Lower leg skin (tissue), 4 donors: Measurements from ENCODE around the gene CRELD1. TPM values are rescaled to one million over a fixed set of nuclear protein-coding genes. Genes with fewer than 3 reads are reported as not detected.

ENCODE experiments used
- DNase-seq, 2 donors: peaks; one replicate each; pipeline ENCODE4 v3.0.0-alpha.2; 2019; ENCODE audit warnings: low spot score in 2 of 2
- H3K4me3 ChIP-seq: fragments of 200-600 bp; sonication (generic); 2 replicates; pipeline ENCODE4 v1.5.1; 2017; ENCODE audit warnings: mild to moderate bottlenecking, low read depth; ENCODE audit not compliant: poor library complexity, severe bottlenecking
- CTCF ChIP-seq, 3 donors: fragments of 450-650 bp; IDR thresholded peaks; one replicate each; pipeline ENCODE4 v1.5.1; 2016; ENCODE audit warnings: antibody characterized with exemption in 3 of 3, mild to moderate bottlenecking in 3 of 3, moderate library complexity in 2 of 3
- POLR2A ChIP-seq, 2 donors: fragments of 450-650 bp; IDR thresholded peaks; one replicate each; pipeline ENCODE4 v1.6.1; 2016 to 2017; ENCODE audit warnings: antibody characterized with exemption in 2 of 2, mild to moderate bottlenecking in 1 of 2, moderate library complexity in 1 of 2
- WGBS, 2 donors: methylation state at CpG; one replicate each; pipeline ENCODE4 v1.1.5; 2018; 5-methylcytosine and 5-hydroxymethylcytosine counted together
- intact Hi-C: fragments of 100-400 bp; cut with DNase I; formaldehyde crosslinking; loops from one replicate; pipeline ENCODE4 v1.15.0; 2023; ENCODE audit warnings: low total_unique reads
- total RNA-seq, 4 donors: library from RNA; depleted of rRNA; stranded (reverse); fragments of >200 nt; gene quantifications; one replicate each; pipeline ENCODE4 v1.1.0, GENCODE V29; 2016

The CRELD1 gene
- total RNA-seq, 4 donors from 2014 or later: 16.1 to 58.8 (median 28.3) TPM

- WGBS, 2 donors: 68 to 79% methylated on average over 7 of the region's 7 CpGs
- no peak for TF ChIP-seq CTCF (IDR thresholded peaks at IDR 0.05)
- no peak for TF ChIP-seq POLR2A (IDR thresholded peaks at IDR 0.05)
- intact Hi-C loops: loop anchor here (10.0 kb wide), 1 partner anchor 55 kb away; no protein-coding TSS in a partner anchor
- DNase-seq: no peak
- H3K4me3 ChIP-seq: no peak overlapping the region
These were observed 24.2 kb upstream of the CRELD1 start for GRCh38 chr3:9909221-9910013.

GRCh38 chr3:9911863-9912262 lies 21.8 kb upstream of the CRELD1 start:
- no peak for DNase-seq
- WGBS, 2 donors: 83 to 85% methylated on average over 8 of the region's 8 CpGs
- no peak for TF ChIP-seq CTCF (IDR thresholded peaks at IDR 0.05)
- no peak for TF ChIP-seq POLR2A (IDR thresholded peaks at IDR 0.05)
- intact Hi-C loops: loop anchor here (10.0 kb wide), 1 partner anchor 57 kb away; no protein-coding TSS in a partner anchor
- no peak overlapping the region for H3K4me3 ChIP-seq

- H3K4me3 ChIP-seq: no peak overlapping the region
- no peak for TF ChIP-seq POLR2A (IDR thresholded peaks at IDR 0.05)
- TF ChIP-seq CTCF (IDR thresholded peaks at IDR 0.05): no peak
- intact Hi-C loops: loop anchor here (10.0 kb wide), 1 partner anchor 58 kb away; no protein-coding TSS in a partner anchor
- WGBS, 2 donors: 69 to 72% methylated on average over 7 of the region's 7 CpGs
- DNase-seq: no peak
These were observed 21.2 kb upstream of the CRELD1 start for GRCh38 chr3:9912294-9912935.

- TF ChIP-seq CTCF (IDR thresholded peaks at IDR 0.05): no peak
- TF ChIP-seq POLR2A (IDR thresholded peaks at IDR 0.05): no peak
- DNase-seq: no peak
- 34 to 41% methylated on average over 5 of the region's 5 CpGs for WGBS, 2 donors
- intact Hi-C loops: loop anchor here (10.0 kb wide), 1 partner anchor 59 kb away; no protein-coding TSS in a partner anchor
- no peak overlapping the region for H3K4me3 ChIP-seq
These were observed 20.0 kb upstream of the CRELD1 start for GRCh38 chr3:9913601-9914000.

- 21 to 27% methylated on average over 1 of the region's 1 CpG for WGBS, 2 donors
- intact Hi-C loops: loop anchor here (10.0 kb wide), 1 partner anchor 59 kb away; no protein-coding TSS in a partner anchor
- TF ChIP-seq POLR2A (IDR thresholded peaks at IDR 0.05) (no peak), CTCF (IDR thresholded peaks at IDR 0.05) (no peak)
- no peak for DNase-seq
- no peak overlapping the region for H3K4me3 ChIP-seq
These were observed 19.6 kb upstream of the CRELD1 start for GRCh38 chr3:9914011-9914410.
